Lower lobe of right lung (tissue), 2 donors: Measurements from ENCODE around the gene PPP6R3. TPM values are rescaled to one million over a fixed set of nuclear protein-coding genes. Genes with fewer than 3 reads are reported as not detected.
A peak's percentile ranks its signal among the peaks of the same experiment; 100 is the strongest.

Experiments used
- ATAC-seq, 2 donors: fragments of 200-7000 bp; cut with Tn5 transposase; one replicate each; pipeline ENCODE4 v1.9.1; 2020 to 2022; ENCODE audit warnings: mild to moderate bottlenecking in 2 of 2, moderate library complexity in 2 of 2
- DNase-seq: peaks from one replicate; pipeline ENCODE4 v3.0.0-alpha.2; 2020
- H3K27ac ChIP-seq: fragments of 200-600 bp; one replicate; pipeline ENCODE4 v1.8.0; 2022
- H3K27me3 ChIP-seq: fragments of 200-600 bp; one replicate; pipeline ENCODE4 v1.8.0; 2022; ENCODE audit warnings: low read depth
- H3K36me3 ChIP-seq: fragments of 200-600 bp; one replicate; pipeline ENCODE4 v1.8.0; 2022; ENCODE audit warnings: mild to moderate bottlenecking
- H3K4me1 ChIP-seq: fragments of 200-600 bp; one replicate; pipeline ENCODE4 v1.8.0; 2022
- H3K4me3 ChIP-seq: fragments of 200-600 bp; one replicate; pipeline ENCODE4 v1.8.0; 2022; ENCODE audit warnings: mild to moderate bottlenecking
- H3K9me3 ChIP-seq: fragments of 200-600 bp; one replicate; pipeline ENCODE4 v1.8.0; 2022
- intact Hi-C: fragments of 100-400 bp; cut with DNase I; formaldehyde crosslinking; loops from one replicate; pipeline ENCODE4 v1.11.0; 2022
- total RNA-seq: library from RNA; stranded (reverse); fragmentation: NEBNext Ultra II Directional; extraction: Animal tissue kit (Norgen Biotek cat#: 25700); gene quantifications from one replicate; pipeline ENCODE4 v1.2.1, GENCODE V29; 2021
- TF ChIP-seq, protein P1 (sequence below): fragments of 200-600 bp; IDR thresholded peaks from one replicate; pipeline ENCODE4 v1.8.0; 2022; ENCODE audit warnings: antibody characterized with exemption, mild to moderate bottlenecking
- donor health status: DM: no; HTN: yes; CAD: no; lungs with severe emphysema.

PPP6R3 gene
- total RNA-seq, 1 donor from 2014 or later = 98.0 TPM

DNA sequence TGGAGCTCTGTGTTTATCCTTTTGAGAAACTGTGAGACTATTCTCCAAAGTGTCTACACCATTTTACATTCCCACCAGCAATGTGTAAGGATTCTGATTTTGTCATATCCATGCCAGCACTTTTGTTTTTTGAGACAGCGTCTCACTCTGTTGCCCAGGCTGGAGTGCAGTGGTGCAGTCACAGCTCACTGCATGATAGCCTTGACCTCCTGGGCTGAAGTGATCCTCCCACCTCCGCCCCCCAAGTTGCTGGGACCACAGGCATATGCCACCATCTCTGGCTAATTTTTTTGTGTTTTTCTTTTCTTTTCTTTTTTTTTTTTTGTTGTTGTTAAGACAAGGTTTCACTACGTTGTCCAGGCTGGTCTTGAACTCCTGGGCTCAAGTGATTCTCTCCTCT is 35.3 kb downstream of the PPP6R3 start:
- Histone ChIP-seq H3K36me3 (no peaks in the 10 kb centered on the region), H3K9me3 (no peaks in the 10 kb centered on the region), H3K4me3 (no peak overlapping the region), H3K27ac (no peak overlapping the region), H3K27me3 (no peaks in the 10 kb centered on the region), H3K4me1 (peaks cover 41% of the 10 kb centered on the region)
- ATAC-seq = no peak
- no peak for DNase-seq
- TF ChIP-seq, protein P1, sequence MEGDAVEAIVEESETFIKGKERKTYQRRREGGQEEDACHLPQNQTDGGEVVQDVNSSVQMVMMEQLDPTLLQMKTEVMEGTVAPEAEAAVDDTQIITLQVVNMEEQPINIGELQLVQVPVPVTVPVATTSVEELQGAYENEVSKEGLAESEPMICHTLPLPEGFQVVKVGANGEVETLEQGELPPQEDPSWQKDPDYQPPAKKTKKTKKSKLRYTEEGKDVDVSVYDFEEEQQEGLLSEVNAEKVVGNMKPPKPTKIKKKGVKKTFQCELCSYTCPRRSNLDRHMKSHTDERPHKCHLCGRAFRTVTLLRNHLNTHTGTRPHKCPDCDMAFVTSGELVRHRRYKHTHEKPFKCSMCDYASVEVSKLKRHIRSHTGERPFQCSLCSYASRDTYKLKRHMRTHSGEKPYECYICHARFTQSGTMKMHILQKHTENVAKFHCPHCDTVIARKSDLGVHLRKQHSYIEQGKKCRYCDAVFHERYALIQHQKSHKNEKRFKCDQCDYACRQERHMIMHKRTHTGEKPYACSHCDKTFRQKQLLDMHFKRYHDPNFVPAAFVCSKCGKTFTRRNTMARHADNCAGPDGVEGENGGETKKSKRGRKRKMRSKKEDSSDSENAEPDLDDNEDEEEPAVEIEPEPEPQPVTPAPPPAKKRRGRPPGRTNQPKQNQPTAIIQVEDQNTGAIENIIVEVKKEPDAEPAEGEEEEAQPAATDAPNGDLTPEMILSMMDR = no peak
- intact Hi-C loops = no loop called here

GRCh38 chr11:68497761-68498160 is 37.2 kb downstream of the PPP6R3 start:
- no peaks in the 10 kb centered on the region for H3K36me3 ChIP-seq
- H3K27ac ChIP-seq = no peak overlapping the region
- no peaks in the 10 kb centered on the region for H3K27me3 ChIP-seq
- no peak for DNase-seq
- H3K4me1 ChIP-seq = peaks cover 51% of the 10 kb centered on the region
- TF ChIP-seq, protein P1 = no peak
- ATAC-seq = no peak
- no peaks in the 10 kb centered on the region for H3K9me3 ChIP-seq
- intact Hi-C loops = no loop called here
- no peak overlapping the region for H3K4me3 ChIP-seq

DNA sequence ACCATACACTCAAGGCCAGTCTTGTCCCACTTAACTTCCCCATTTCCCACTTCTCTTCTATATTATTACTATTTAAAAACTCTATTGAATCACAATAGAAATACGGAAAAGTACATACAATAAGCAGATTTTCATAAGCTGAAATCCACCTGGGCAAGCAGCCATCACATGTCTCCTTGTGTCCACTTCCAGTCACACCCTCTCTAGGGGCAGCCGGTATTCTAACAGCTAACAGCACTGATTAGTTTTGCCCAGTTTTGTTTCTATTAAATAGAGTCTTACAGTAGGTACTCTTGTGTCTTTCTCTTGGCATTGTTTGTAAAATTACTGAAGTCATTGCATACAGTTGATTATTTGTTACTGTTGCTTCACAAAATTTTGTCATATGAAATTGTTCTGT is 37.8 kb downstream of the PPP6R3 start:
- no peaks in the 10 kb centered on the region for H3K36me3 ChIP-seq
- TF ChIP-seq, protein P1 = no peak
- peaks cover 55% of the 10 kb centered on the region for H3K4me1 ChIP-seq
- no peaks in the 10 kb centered on the region for H3K9me3 ChIP-seq
- no peaks in the 10 kb centered on the region for H3K27me3 ChIP-seq
- DNase-seq (no peak), ATAC-seq (peak; percentile 50 to 62)
- intact Hi-C loops = no loop called here
- no peak overlapping the region for H3K27ac ChIP-seq
- no peak overlapping the region for H3K4me3 ChIP-seq

- no peaks in the 10 kb centered on the region for H3K27me3 ChIP-seq
- peaks cover 64% of the 10 kb centered on the region for H3K4me1 ChIP-seq
- TF ChIP-seq, protein P1 = no peak
- H3K36me3 ChIP-seq = no peaks in the 10 kb centered on the region
- no peak overlapping the region for H3K4me3 ChIP-seq
- H3K27ac ChIP-seq = no peak overlapping the region
- no peak for ATAC-seq
- no peak for DNase-seq
- intact Hi-C loops = no loop called here
- H3K9me3 ChIP-seq = no peaks in the 10 kb centered on the region
Measured at GRCh38 chr11:68498903-68499883, 38.6 kb downstream of the PPP6R3 start.

- no peak overlapping the region for H3K27ac ChIP-seq
- no peak overlapping the region for H3K4me3 ChIP-seq
- TF ChIP-seq, protein P1 = no peak
- H3K9me3 ChIP-seq = no peaks in the 10 kb centered on the region
- DNase-seq = no peak
- no peaks in the 10 kb centered on the region for H3K36me3 ChIP-seq
- H3K27me3 ChIP-seq = no peaks in the 10 kb centered on the region
- no peak for ATAC-seq
- intact Hi-C loops = no loop called here
- peaks cover 74% of the 10 kb centered on the region for H3K4me1 ChIP-seq
Measured at GRCh38 chr11:68500206-68500605, 39.7 kb downstream of the PPP6R3 start.
